ENCODE results near the gene COBLL1.

COBLL1 gene

DNA sequence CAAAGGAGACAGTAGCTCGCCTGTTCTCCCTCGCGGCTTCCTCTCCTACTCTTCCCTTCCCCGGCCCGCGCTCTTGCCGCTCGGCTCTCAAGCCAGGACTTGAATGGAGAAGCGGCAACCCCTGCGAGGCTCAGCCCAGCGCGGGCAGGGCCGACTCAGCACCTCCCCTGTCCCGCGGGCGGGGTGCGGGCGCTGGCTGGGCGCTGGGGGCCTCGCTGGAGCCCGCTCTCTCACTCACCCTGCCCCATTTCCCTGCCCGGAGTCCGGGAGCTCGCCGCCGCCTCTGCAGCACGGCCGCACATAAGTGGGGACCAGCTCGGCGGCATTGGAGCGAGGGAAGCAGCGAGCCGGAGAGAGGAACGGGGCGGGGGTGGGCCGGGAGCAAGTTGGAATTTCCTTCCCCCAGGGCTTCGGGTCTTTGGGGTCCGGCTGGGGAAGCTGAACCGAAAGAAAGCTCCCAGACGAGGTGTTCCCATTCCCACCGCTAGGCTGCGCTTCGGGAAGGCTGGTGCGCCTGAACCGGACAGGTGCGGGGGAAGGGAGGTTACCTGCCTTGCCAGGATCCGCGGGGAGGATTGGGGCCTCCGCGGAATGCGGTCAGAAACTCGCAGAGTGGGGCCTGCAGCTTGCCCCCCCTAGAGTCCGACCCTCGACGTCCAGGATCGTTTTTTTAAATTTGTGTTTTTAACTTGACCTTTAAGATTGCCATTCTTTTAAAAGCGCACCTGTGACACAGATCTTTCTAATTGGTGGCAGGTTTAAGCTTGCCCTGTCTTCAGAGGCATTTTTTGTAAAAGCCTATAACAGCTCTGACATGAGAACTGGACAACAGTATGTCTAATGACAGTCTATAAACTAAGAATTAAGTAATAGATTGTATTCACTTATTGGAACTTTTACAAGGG, at the start of gene COBLL1:
Gene COBLL1 (minus strand): TSS at position 105 of the 905 bp plus-strand sequence. CDS start 627 bp downstream, outside the sequence.
- Histone ChIP-seq H3K4me1 (ENCODE audit: control insufficient read depth in 1 of 2, insufficient read depth in 2 of 2, low read length in 2 of 2) (peaks cover 14 to 29% of the 10 kb centered on the region in 2 donors), H3K9me3 (ENCODE audit: control insufficient read depth in 1 of 2, low read length in 2 of 2) (no peaks in the 10 kb centered on the region), H3K36me3 (ENCODE audit: control insufficient read depth in 1 of 2, insufficient read depth in 2 of 2, low read length in 2 of 2) (no peaks in the 10 kb centered on the region), H3K27ac (ENCODE audit: low read depth, low read length) (peak within 1 kb of the TSS; percentile 91), H3K9ac (ENCODE audit: low read depth in 1 of 2, low read length in 2 of 2) (peak within 1 kb of the TSS; percentile 65 to 74), H3K4me3 (ENCODE audit: low read depth in 1 of 2, low read length in 2 of 2) (peak within 1 kb of the TSS; percentile 75 to 77), H3K27me3 (ENCODE audit: control insufficient read depth in 1 of 2, insufficient read depth in 2 of 2, low read length in 2 of 2) (no peaks in the 10 kb centered on the region)

GRCh38 chr2:164890544-164890943, 48.9 kb upstream of the COBLL1 start:
- Histone ChIP-seq H3K27ac (ENCODE audit: low read depth, low read length) (no peak overlapping the region), H3K4me3 (ENCODE audit: low read depth in 1 of 2, low read length in 2 of 2) (no peak overlapping the region), H3K4me1 (ENCODE audit: control insufficient read depth in 1 of 2, insufficient read depth in 2 of 2, low read length in 2 of 2) (no peaks in the 10 kb centered on the region), H3K36me3 (ENCODE audit: control insufficient read depth in 1 of 2, insufficient read depth in 2 of 2, low read length in 2 of 2) (no peaks in the 10 kb centered on the region), H3K9ac (ENCODE audit: low read depth in 1 of 2, low read length in 2 of 2) (no peak overlapping the region), H3K9me3 (ENCODE audit: control insufficient read depth in 1 of 2, low read length in 2 of 2) (no peaks in the 10 kb centered on the region), H3K27me3 (ENCODE audit: control insufficient read depth in 1 of 2, insufficient read depth in 2 of 2, low read length in 2 of 2) (no peaks in the 10 kb centered on the region)

DNA sequence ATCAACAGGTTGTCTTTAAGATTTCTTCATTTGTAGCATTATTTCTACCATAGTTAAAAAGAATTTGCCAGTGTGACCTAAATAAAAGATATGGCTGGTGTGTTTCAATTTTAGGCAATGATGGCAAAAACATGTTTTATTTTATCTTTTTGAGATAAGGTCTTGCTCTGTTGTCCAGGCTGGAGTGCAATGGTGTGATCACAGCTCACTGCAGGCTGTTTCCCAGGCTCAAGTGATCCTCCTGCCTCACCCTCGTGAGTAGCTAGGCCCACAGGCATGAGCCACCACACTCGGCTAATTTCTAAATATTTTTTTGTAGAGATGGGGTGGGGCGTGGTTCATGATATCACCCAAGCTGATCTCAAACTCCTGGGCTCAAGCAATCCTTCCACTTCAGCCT, 47.0 kb upstream of the COBLL1 start:
- no peaks in the 10 kb centered on the region for H3K9me3 ChIP-seq (ENCODE audit: control insufficient read depth in 1 of 2, low read length in 2 of 2)
- H3K27ac ChIP-seq (ENCODE audit: low read depth, low read length) = no peak overlapping the region
- no peak overlapping the region for H3K4me3 ChIP-seq (ENCODE audit: low read depth in 1 of 2, low read length in 2 of 2)
- no peaks in the 10 kb centered on the region for H3K27me3 ChIP-seq (ENCODE audit: control insufficient read depth in 1 of 2, insufficient read depth in 2 of 2, low read length in 2 of 2)
- no peak overlapping the region for H3K9ac ChIP-seq (ENCODE audit: low read depth in 1 of 2, low read length in 2 of 2)
- no peaks in the 10 kb centered on the region for H3K36me3 ChIP-seq (ENCODE audit: control insufficient read depth in 1 of 2, insufficient read depth in 2 of 2, low read length in 2 of 2)
- H3K4me1 ChIP-seq (ENCODE audit: control insufficient read depth in 1 of 2, insufficient read depth in 2 of 2, low read length in 2 of 2) = no peaks in the 10 kb centered on the region

DNA sequence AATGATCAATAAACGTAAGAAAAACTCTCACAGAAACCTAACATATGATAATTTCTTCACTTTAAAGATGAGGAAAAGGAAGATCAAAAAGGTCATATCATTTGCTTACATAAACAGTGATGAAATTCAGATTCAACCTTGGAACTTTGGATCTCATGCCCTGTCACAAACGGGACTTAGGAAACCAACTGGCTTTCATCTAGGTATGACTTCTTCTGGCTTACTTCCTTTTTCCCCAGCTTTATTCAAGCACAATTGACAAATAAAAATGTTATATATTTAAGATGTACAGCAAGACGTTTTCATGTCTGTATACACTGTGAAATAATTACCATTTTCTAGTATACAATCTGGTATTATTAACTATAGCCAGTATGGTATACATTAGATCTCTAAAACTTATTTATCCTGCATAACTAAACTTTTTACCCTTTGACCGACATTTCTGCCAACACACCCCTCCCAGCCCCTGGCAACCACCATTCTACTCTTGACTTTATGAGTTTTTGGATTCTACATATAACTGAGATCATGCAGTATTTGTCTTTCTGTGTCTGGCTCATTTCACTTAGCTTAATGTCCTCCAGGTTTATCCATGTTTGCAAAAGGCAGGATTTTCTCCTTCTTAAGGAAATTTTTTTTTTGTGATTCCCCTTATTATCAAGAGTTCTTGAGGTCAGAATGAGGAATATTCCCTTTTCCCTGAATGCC, 46.0 kb upstream of the COBLL1 start:
- Histone ChIP-seq H3K27ac (ENCODE audit: low read depth, low read length) (no peak overlapping the region), H3K4me1 (ENCODE audit: control insufficient read depth in 1 of 2, insufficient read depth in 2 of 2, low read length in 2 of 2) (no peaks in the 10 kb centered on the region), H3K36me3 (ENCODE audit: control insufficient read depth in 1 of 2, insufficient read depth in 2 of 2, low read length in 2 of 2) (no peaks in the 10 kb centered on the region), H3K27me3 (ENCODE audit: control insufficient read depth in 1 of 2, insufficient read depth in 2 of 2, low read length in 2 of 2) (no peaks in the 10 kb centered on the region), H3K4me3 (ENCODE audit: low read depth in 1 of 2, low read length in 2 of 2) (no peak overlapping the region), H3K9me3 (ENCODE audit: control insufficient read depth in 1 of 2, low read length in 2 of 2) (no peaks in the 10 kb centered on the region), H3K9ac (ENCODE audit: low read depth in 1 of 2, low read length in 2 of 2) (no peak overlapping the region)

DNA sequence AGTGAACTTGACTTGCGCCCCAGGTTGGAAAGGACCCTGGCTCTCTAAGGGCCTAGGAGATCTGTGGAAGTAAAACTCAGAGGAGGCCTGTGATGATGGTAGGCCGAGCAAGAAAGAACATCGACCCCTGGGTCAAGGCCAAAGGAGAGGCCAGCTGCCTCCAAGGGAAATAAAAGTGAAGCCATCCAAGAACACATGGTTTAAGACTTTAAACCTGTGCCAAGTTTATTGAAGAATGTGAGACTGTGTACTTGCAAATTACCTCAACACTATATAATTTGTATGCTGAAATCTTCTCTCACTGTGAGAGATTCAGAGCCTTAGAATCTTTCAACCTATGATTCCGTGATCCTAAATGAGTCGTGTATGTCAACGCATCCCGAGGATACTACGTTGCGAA, 40.7 kb upstream of the COBLL1 start:
- Histone ChIP-seq H3K27ac (ENCODE audit: low read depth, low read length) (no peak overlapping the region), H3K4me1 (ENCODE audit: control insufficient read depth in 1 of 2, insufficient read depth in 2 of 2, low read length in 2 of 2) (peaks cover 0 to 13% of the 10 kb centered on the region in 2 donors), H3K9me3 (ENCODE audit: control insufficient read depth in 1 of 2, low read length in 2 of 2) (no peaks in the 10 kb centered on the region), H3K9ac (ENCODE audit: low read depth in 1 of 2, low read length in 2 of 2) (no peak overlapping the region), H3K36me3 (ENCODE audit: control insufficient read depth in 1 of 2, insufficient read depth in 2 of 2, low read length in 2 of 2) (no peaks in the 10 kb centered on the region), H3K4me3 (ENCODE audit: low read depth in 1 of 2, low read length in 2 of 2) (no peak overlapping the region), H3K27me3 (ENCODE audit: control insufficient read depth in 1 of 2, insufficient read depth in 2 of 2, low read length in 2 of 2) (no peaks in the 10 kb centered on the region)

- H3K9ac ChIP-seq (ENCODE audit: low read depth in 1 of 2, low read length in 2 of 2) = no peak overlapping the region
- peaks cover 0 to 13% of the 10 kb centered on the region in 2 donors for H3K4me1 ChIP-seq (ENCODE audit: control insufficient read depth in 1 of 2, insufficient read depth in 2 of 2, low read length in 2 of 2)
- no peaks in the 10 kb centered on the region for H3K9me3 ChIP-seq (ENCODE audit: control insufficient read depth in 1 of 2, low read length in 2 of 2)
- H3K27me3 ChIP-seq (ENCODE audit: control insufficient read depth in 1 of 2, insufficient read depth in 2 of 2, low read length in 2 of 2) = no peaks in the 10 kb centered on the region
- H3K36me3 ChIP-seq (ENCODE audit: control insufficient read depth in 1 of 2, insufficient read depth in 2 of 2, low read length in 2 of 2) = no peaks in the 10 kb centered on the region
- H3K4me3 ChIP-seq (ENCODE audit: low read depth in 1 of 2, low read length in 2 of 2) = no peak overlapping the region
- no peak overlapping the region for H3K27ac ChIP-seq (ENCODE audit: low read depth, low read length)
These were observed 39.9 kb upstream of the COBLL1 start for GRCh38 chr2:164881524-164881923.

DNA sequence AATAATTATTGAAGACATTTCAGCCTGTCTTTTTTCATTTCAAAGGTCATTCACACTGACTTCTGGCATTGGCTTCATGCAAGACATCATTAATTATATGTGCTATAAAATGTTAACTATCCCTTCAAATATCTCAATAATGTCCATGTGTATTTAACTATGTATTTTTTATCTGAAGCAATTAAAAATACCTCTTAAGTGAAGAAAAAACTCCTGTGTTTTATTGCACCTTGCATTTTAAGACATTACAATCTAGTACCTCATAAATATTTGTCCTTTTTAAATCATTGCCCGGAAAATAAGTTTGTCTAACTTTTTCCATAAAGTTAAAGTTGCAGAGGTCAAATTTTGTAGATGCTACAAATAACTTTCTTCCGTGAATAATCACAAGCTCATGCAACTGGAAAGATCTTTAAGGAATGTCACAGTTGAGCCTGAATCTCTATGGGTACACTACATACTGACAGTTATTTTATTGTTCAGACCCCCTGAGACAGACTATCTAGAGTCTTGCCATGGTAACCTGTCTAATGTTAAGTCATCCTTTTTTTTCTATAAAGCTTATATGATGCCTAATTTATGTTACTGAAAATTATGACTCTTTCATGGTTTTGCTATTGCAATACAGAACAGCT, 38.4 kb upstream of the COBLL1 start:
- Histone ChIP-seq H3K4me1 (ENCODE audit: control insufficient read depth in 1 of 2, insufficient read depth in 2 of 2, low read length in 2 of 2) (peaks cover 0 to 13% of the 10 kb centered on the region in 2 donors), H3K36me3 (ENCODE audit: control insufficient read depth in 1 of 2, insufficient read depth in 2 of 2, low read length in 2 of 2) (no peaks in the 10 kb centered on the region), H3K27ac (ENCODE audit: low read depth, low read length) (no peak overlapping the region), H3K9me3 (ENCODE audit: control insufficient read depth in 1 of 2, low read length in 2 of 2) (no peaks in the 10 kb centered on the region), H3K27me3 (ENCODE audit: control insufficient read depth in 1 of 2, insufficient read depth in 2 of 2, low read length in 2 of 2) (no peaks in the 10 kb centered on the region), H3K9ac (ENCODE audit: low read depth in 1 of 2, low read length in 2 of 2) (no peak overlapping the region), H3K4me3 (ENCODE audit: low read depth in 1 of 2, low read length in 2 of 2) (no peak overlapping the region)

DNA sequence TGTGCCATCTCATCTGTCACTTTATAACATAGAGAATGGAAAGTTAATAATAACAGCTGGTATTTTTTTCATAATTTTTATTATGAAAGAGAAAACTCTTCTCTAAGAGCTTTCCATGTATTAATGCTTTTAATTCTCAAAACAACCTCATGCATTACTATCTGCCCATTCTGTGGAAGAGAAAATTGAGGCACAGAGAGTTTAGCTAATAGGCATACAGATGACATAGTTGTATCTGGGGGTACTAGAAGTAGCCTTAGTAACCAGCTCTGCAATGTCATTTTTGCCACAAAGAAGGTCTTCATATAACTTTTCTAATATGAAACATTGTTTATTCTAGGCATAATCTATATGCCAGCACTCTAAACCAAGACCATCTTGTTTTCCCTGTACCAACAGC, 36.3 kb upstream of the COBLL1 start:
- H3K27ac ChIP-seq (ENCODE audit: low read depth, low read length) = no peak overlapping the region
- H3K9me3 ChIP-seq (ENCODE audit: control insufficient read depth in 1 of 2, low read length in 2 of 2) = no peaks in the 10 kb centered on the region
- no peak overlapping the region for H3K9ac ChIP-seq (ENCODE audit: low read depth in 1 of 2, low read length in 2 of 2)
- H3K36me3 ChIP-seq (ENCODE audit: control insufficient read depth in 1 of 2, insufficient read depth in 2 of 2, low read length in 2 of 2) = no peaks in the 10 kb centered on the region
- no peak overlapping the region for H3K4me3 ChIP-seq (ENCODE audit: low read depth in 1 of 2, low read length in 2 of 2)
- H3K4me1 ChIP-seq (ENCODE audit: control insufficient read depth in 1 of 2, insufficient read depth in 2 of 2, low read length in 2 of 2) = peaks cover 0 to 13% of the 10 kb centered on the region in 2 donors
- H3K27me3 ChIP-seq (ENCODE audit: control insufficient read depth in 1 of 2, insufficient read depth in 2 of 2, low read length in 2 of 2) = no peaks in the 10 kb centered on the region

- no peaks in the 10 kb centered on the region for H3K27me3 ChIP-seq (ENCODE audit: control insufficient read depth in 1 of 2, insufficient read depth in 2 of 2, low read length in 2 of 2)
- no peak overlapping the region for H3K9ac ChIP-seq (ENCODE audit: low read depth in 1 of 2, low read length in 2 of 2)
- no peak overlapping the region for H3K4me3 ChIP-seq (ENCODE audit: low read depth in 1 of 2, low read length in 2 of 2)
- no peaks in the 10 kb centered on the region for H3K36me3 ChIP-seq (ENCODE audit: control insufficient read depth in 1 of 2, insufficient read depth in 2 of 2, low read length in 2 of 2)
- H3K27ac ChIP-seq (ENCODE audit: low read depth, low read length) = no peak overlapping the region
- H3K9me3 ChIP-seq (ENCODE audit: control insufficient read depth in 1 of 2, low read length in 2 of 2) = no peaks in the 10 kb centered on the region
- peaks cover 0 to 10% of the 10 kb centered on the region in 2 donors for H3K4me1 ChIP-seq (ENCODE audit: control insufficient read depth in 1 of 2, insufficient read depth in 2 of 2, low read length in 2 of 2)
These were observed 35.5 kb upstream of the COBLL1 start for GRCh38 chr2:164877169-164877568.
